ENCODE measurements around the gene TUSC2.
"Not testable (repeated sequence)": the region's sequence is repeated elsewhere in the genome, so short reads cannot be mapped to it uniquely, and the experiment has no call there.

TUSC2 gene

GRCh38 chr3:50316657-50317242, 11.3 kb downstream of the TUSC2 start:
- DNase-seq, result peak; percentile 65

- DNase-seq, result no peak
Observed at GRCh38 chr3:50314816-50315215, 13.2 kb downstream of the TUSC2 start.

- DNase-seq, result no peak
Observed at GRCh38 chr3:50314342-50314741, 13.7 kb downstream of the TUSC2 start.

- DNase-seq, result not testable (repeated sequence)
Observed at GRCh38 chr3:50312041-50312440, 16.0 kb downstream of the TUSC2 start.

GRCh38 chr3:50304601-50305000, 23.4 kb downstream of the TUSC2 start:
- DNase-seq, result no peak

- DNase-seq, result no peak
Observed at GRCh38 chr3:50303013-50303815, 24.8 kb downstream of the TUSC2 start, which contains the start of gene HYAL1. Gene HYAL1, minus strand, starts transcription at chr3:50303574. Its CDS starts 618 bp downstream, at chr3:50302956.

GRCh38 chr3:50302095-50303012, 25.7 kb downstream of the TUSC2 start:
- no peak for DNase-seq

- DNase-seq, result no peak
Observed at GRCh38 chr3:50300681-50301254, 27.3 kb downstream of the TUSC2 start.

- no peak for DNase-seq
Observed at GRCh38 chr3:50299929-50300680, 27.9 kb downstream of the TUSC2 start.

GRCh38 chr3:50299638-50299928, 28.4 kb downstream of the TUSC2 start:
- no peak for DNase-seq

GRCh38 chr3:50298836-50299637, 29.0 kb downstream of the TUSC2 start, which contains the start of the genes HYAL3 and NAA80:
Gene HYAL3, minus strand, starts transcription at chr3:50299405. Its CDS starts 3,803 bp downstream, at chr3:50295602.
Gene NAA80, minus strand, starts transcription at chr3:50299405. Its CDS starts 1,942 bp downstream, at chr3:50297463.
- peak; percentile 99 for DNase-seq

- no peak for DNase-seq
Observed at GRCh38 chr3:50297896-50298725, 29.9 kb downstream of the TUSC2 start.

GRCh38 chr3:50297384-50297775, 30.6 kb downstream of the TUSC2 start:
- DNase-seq, result no peak

GRCh38 chr3:50296721-50297383, 31.2 kb downstream of the TUSC2 start:
- no peak for DNase-seq

GRCh38 chr3:50295553-50296431, 32.2 kb downstream of the TUSC2 start:
- DNase-seq, result no peak

GRCh38 chr3:50294492-50295403, 33.3 kb downstream of the TUSC2 start:
- no peak for DNase-seq

GRCh38 chr3:50294089-50294488, 33.9 kb downstream of the TUSC2 start:
- no peak for DNase-seq

Data from stimulated activated CD4-positive, alpha-beta T cell treated with anti-CD3 and anti-CD28 coated beads, Interleukin-4, amount 100 ng/mL, for 24 hours (primary cell).